GM21619 (cell line): Measurements from ENCODE around the gene TNFSF13B.
"Not testable (repeated sequence)": the region's sequence is repeated elsewhere in the genome, so short reads cannot be mapped to it uniquely, and the experiment has no call there.

ENCODE experiments used
- ATAC-seq: cut with Tn5 transposase; IDR thresholded peaks from one replicate; pipeline ENCODE4 v1.9.1; 2021; ENCODE audit not compliant: unreplicated experiment

The TNFSF13B gene

GRCh38 chr13:108278466-108278865 is 8.9 kb downstream of the TNFSF13B start:
- no peak for ATAC-seq

- no peak for ATAC-seq
Observed at GRCh38 chr13:108281901-108282300, 12.4 kb downstream of the TNFSF13B start.

- ATAC-seq: no peak
Observed at GRCh38 chr13:108283110-108283509, 13.6 kb downstream of the TNFSF13B start.

- ATAC-seq: no peak
Observed at GRCh38 chr13:108288741-108289140, 19.2 kb downstream of the TNFSF13B start.

- ATAC-seq: no peak
Observed at GRCh38 chr13:108289819-108290218, 20.3 kb downstream of the TNFSF13B start.

GRCh38 chr13:108297114-108297513 is 27.6 kb downstream of the TNFSF13B start:
- no peak for ATAC-seq

GRCh38 chr13:108302279-108302678 is 32.8 kb downstream of the TNFSF13B start:
- no peak for ATAC-seq

GRCh38 chr13:108304170-108305016 is 34.9 kb downstream of the TNFSF13B start:
- no peak for ATAC-seq

- ATAC-seq: peak; percentile 80
Observed at GRCh38 chr13:108305655-108306054, 36.1 kb downstream of the TNFSF13B start.

- no peak for ATAC-seq
Observed at GRCh38 chr13:108306860-108307259, 37.3 kb downstream of the TNFSF13B start.

GRCh38 chr13:108311596-108311995 is 42.1 kb downstream of the TNFSF13B start:
- not testable (repeated sequence) for ATAC-seq

- ATAC-seq: no peak
Observed at GRCh38 chr13:108313382-108313781, 43.9 kb downstream of the TNFSF13B start.

- peak; percentile 69 for ATAC-seq
Observed at GRCh38 chr13:108315273-108315672, 45.8 kb downstream of the TNFSF13B start.

GRCh38 chr13:108315991-108316390 is 46.5 kb downstream of the TNFSF13B start:
- no peak for ATAC-seq

GRCh38 chr13:108316413-108316812 is 46.9 kb downstream of the TNFSF13B start:
- no peak for ATAC-seq

GRCh38 chr13:108322206-108322824 is 52.8 kb downstream of the TNFSF13B start:
- ATAC-seq: peak; percentile 79

- no peak for ATAC-seq
Observed at GRCh38 chr13:108323031-108323430, 53.5 kb downstream of the TNFSF13B start.

- no peak for ATAC-seq
Observed at GRCh38 chr13:108325863-108326262, 56.3 kb downstream of the TNFSF13B start.

- peak; percentile 78 for ATAC-seq
Observed at GRCh38 chr13:108326309-108326708, 56.8 kb downstream of the TNFSF13B start.

GRCh38 chr13:108328848-108329247 is 59.3 kb downstream of the TNFSF13B start:
- ATAC-seq: no peak

- no peak for ATAC-seq
Observed at GRCh38 chr13:108332791-108333190, 63.3 kb downstream of the TNFSF13B start.
